ENCODE data around the gene CTXN1. TPM values are rescaled to one million over a fixed set of nuclear protein-coding genes. Genes with fewer than 3 reads are reported as not detected.
A peak's percentile ranks its signal among the peaks of the same experiment; 100 is the strongest.

CTXN1 gene
- total and polyA plus RNA-seq, 7 donors: 0.04 to 0.30 (median 0.25) TPM; not detected in 4

GRCh38 chr19:7917267-7918061 is 8.5 kb downstream of the CTXN1 start:
- DNase-seq: peak in 1 of 2 donors; percentile 77
- WGBS, 3 donors: 2 to 7% (median 4%) methylated on average over 42 to 71 of the region's 71 CpGs
- H3K4me3 ChIP-seq: peak overlapping the region; percentile 82

GRCh38 chr19:7916955-7917266 is 9.0 kb downstream of the CTXN1 start:
- WGBS, 3 donors: 7 to 11% (median 8%) methylated on average over 12 of the region's 12 CpGs
- no peak for DNase-seq
- H3K4me3 ChIP-seq: peak overlapping the region; percentile 82
- H3K4me1 ChIP-seq: peaks cover 24% of the 10 kb centered on the region
- no peak for ATAC-seq
- H3K27me3 ChIP-seq (ENCODE audit: insufficient read depth in 3 of 3, low read length in 2 of 3): peaks cover 0 to 14% (median 5%) of the 10 kb centered on the region in 3 donors
- no peak for TF ChIP-seq CTCF (IDR thresholded peaks at IDR 0.05)
- peaks cover 0 to 14% of the 10 kb centered on the region in 2 donors for H3K36me3 ChIP-seq (ENCODE audit: insufficient read depth in 1 of 2, low read depth in 1 of 2)
- intact Hi-C loops (cut with DNase I): no loop called here
- no peaks in the 10 kb centered on the region for H3K9me3 ChIP-seq
- H3K27ac ChIP-seq: peak overlapping the region; percentile 75

More at GRCh38 chr19:7917267-7918061, 8.5 kb downstream of the CTXN1 start:
- no peaks in the 10 kb centered on the region for H3K9me3 ChIP-seq
- peak in 3 of 4 donors; percentile 12 to 30 (median 28) for ATAC-seq
- intact Hi-C loops (cut with DNase I): no loop called here
- H3K27ac ChIP-seq: peak overlapping the region; percentile 75
- H3K36me3 ChIP-seq (ENCODE audit: insufficient read depth in 1 of 2, low read depth in 1 of 2): peaks cover 2 to 14% of the 10 kb centered on the region in 2 donors
- H3K4me1 ChIP-seq: peaks cover 24% of the 10 kb centered on the region
- peak; percentile 49 for TF ChIP-seq CTCF (IDR thresholded peaks at IDR 0.05)
- H3K27me3 ChIP-seq (ENCODE audit: insufficient read depth in 3 of 3, low read length in 2 of 3): peaks cover 0 to 14% (median 5%) of the 10 kb centered on the region in 3 donors

- peak overlapping the region; percentile 75 for H3K27ac ChIP-seq
- peaks cover 0 to 14% (median 5%) of the 10 kb centered on the region in 3 donors for H3K27me3 ChIP-seq (ENCODE audit: insufficient read depth in 3 of 3, low read length in 2 of 3)
- peaks cover 19% of the 10 kb centered on the region for H3K4me1 ChIP-seq
- DNase-seq: peak in 1 of 2 donors; percentile 67
- H3K36me3 ChIP-seq (ENCODE audit: insufficient read depth in 1 of 2, low read depth in 1 of 2): peaks cover 0 to 16% of the 10 kb centered on the region in 2 donors
- no peak for ATAC-seq
- H3K9me3 ChIP-seq: no peaks in the 10 kb centered on the region
- 0 to 1% (median 1%) methylated on average over 53 to 104 of the region's 104 CpGs for WGBS, 3 donors
- peak overlapping the region; percentile 82 for H3K4me3 ChIP-seq
- intact Hi-C loops (cut with DNase I): no loop called here
- TF ChIP-seq CTCF (IDR thresholded peaks at IDR 0.05): no peak
Measured at GRCh38 chr19:7916103-7916954, 9.6 kb downstream of the CTXN1 start.

- Histone ChIP-seq H3K27me3 (ENCODE audit: insufficient read depth in 3 of 3, low read length in 2 of 3) (peaks cover 0 to 14% (median 5%) of the 10 kb centered on the region in 3 donors), H3K4me1 (peaks cover 14% of the 10 kb centered on the region), H3K27ac (peak overlapping the region; percentile 75), H3K36me3 (ENCODE audit: insufficient read depth in 1 of 2, low read depth in 1 of 2) (peaks cover under 1 to 24% of the 10 kb centered on the region in 2 donors), H3K4me3 (peak overlapping the region; percentile 82), H3K9me3 (no peaks in the 10 kb centered on the region)
- 34 to 45% (median 42%) methylated on average over 24 of the region's 24 CpGs for WGBS, 3 donors
- intact Hi-C loops (cut with DNase I): no loop called here
- no peak for TF ChIP-seq CTCF (IDR thresholded peaks at IDR 0.05)
- ATAC-seq (no peak), DNase-seq (no peak)
Measured at GRCh38 chr19:7915250-7916102, 10.5 kb downstream of the CTXN1 start.

All from psoas muscle (tissue), 8 donors.